Psoas muscle (tissue), 8 donors: ENCODE data around the gene ZRANB3. TPM values are rescaled to one million over a fixed set of nuclear protein-coding genes. Genes with fewer than 3 reads are reported as not detected.
"Not testable (repeated sequence)": the region's sequence is repeated elsewhere in the genome, so short reads cannot be mapped to it uniquely, and the experiment has no call there.

Source experiments
- ATAC-seq, 4 donors: fragments of 200-7000 bp; cut with Tn5 transposase; one replicate each; pipeline ENCODE4 v1.9.1; 2020; ENCODE audit warnings: moderate library complexity in 3 of 4, mild to moderate bottlenecking in 2 of 4
- DNase-seq, 2 donors: peaks; one replicate each; pipeline ENCODE4 v3.0.0-alpha.2; 2020
- H3K27ac ChIP-seq: fragments of 200-600 bp; one replicate; pipeline ENCODE4 v1.8.0; 2022
- H3K27me3 ChIP-seq, 3 donors: fragments of 200-600 bp in 1 of 3; one replicate each; pipeline versions ENCODE4 v1.6.1 to v1.8.0; 2013 to 2022; ENCODE audit warnings: low read length in 2 of 3, mild to moderate bottlenecking in 2 of 3, moderate library complexity in 1 of 3; ENCODE audit not compliant: insufficient read depth in 3 of 3
- H3K36me3 ChIP-seq, 2 donors: fragments of 200-600 bp in 1 of 2; one replicate each; pipeline versions ENCODE4 v1.6.1 to v1.8.0; 2013 to 2022; ENCODE audit warnings: low read depth in 1 of 2, mild to moderate bottlenecking in 1 of 2, moderate library complexity in 1 of 2; ENCODE audit not compliant: insufficient read depth in 1 of 2
- H3K4me1 ChIP-seq: fragments of 200-600 bp; one replicate; pipeline ENCODE4 v1.8.0; 2022
- H3K4me3 ChIP-seq: fragments of 200-600 bp; one replicate; pipeline ENCODE4 v1.8.0; 2022; ENCODE audit warnings: mild to moderate bottlenecking
- H3K9me3 ChIP-seq: fragments of 200-600 bp; one replicate; pipeline ENCODE4 v1.8.0; 2022
- CTCF ChIP-seq: fragments of 200-600 bp; IDR thresholded peaks from one replicate; pipeline ENCODE4 v1.8.0; 2022; ENCODE audit warnings: antibody characterized with exemption
- WGBS, 3 donors: extraction: QIAGEN DNeasy Blood & Tissue Kit; methylation state at CpG; one replicate each; pipeline versions ENCODE4 v1.1.6 to v1.1.7; 2013; 5-methylcytosine and 5-hydroxymethylcytosine counted together
- intact Hi-C, 2 donors: fragments of 100-400 bp; cut with DNase I; formaldehyde crosslinking; loops; one replicate each; pipeline versions ENCODE4 v1.11.0 to v1.14.2; 2022
- polyA plus RNA-seq, 3 donors: library from polyadenylated mRNA; stranded (reverse); fragments of 200-250 nt; gene quantifications; one replicate each; pipeline ENCODE4 v1.2.3, GENCODE V29; 2013
- total RNA-seq, 4 donors: library from RNA; stranded (reverse); fragmentation: NEBNext Ultra II Directional in 2 of 4; extraction: Animal tissue kit (Norgen Biotek cat#: 25700) in 2 of 4; gene quantifications; one replicate each; pipeline versions ENCODE4 v1.2.1 to v1.2.4, GENCODE V29; 2021 to 2023
- donor health status: healthy with polysubstance abuse.
- donor health status: DM: no; HTN: no; CAD: no; lungs with moderate emphysema.
- donor health status: Bipolar disorder and iron deficiency.
- donor health status: healthy.
- donor health status: DM: yes; HTN: yes; CAD: no.
- donor health status: DM: no; HTN: no; CAD: no.
- donor health status: DM: no; HTN: no; CAD: no.
- donor health status: DM: yes; HTN: yes; CAD: no.

The ZRANB3 gene
- total and polyA plus RNA-seq, 7 donors: 1.3 to 6.4 (median 4.0) TPM

- no peak for ATAC-seq
- intact Hi-C loops: no loop called here
- no peak for DNase-seq
- no peak for TF ChIP-seq CTCF
- Histone ChIP-seq H3K27ac (no peak overlapping the region), H3K27me3 (no peaks in the 10 kb centered on the region), H3K4me1 (peaks cover 12% of the 10 kb centered on the region), H3K4me3 (no peak overlapping the region), H3K36me3 (no peaks in the 10 kb centered on the region), H3K9me3 (no peaks in the 10 kb centered on the region)
- WGBS, 3 donors: 82 to 96% (median 89%) methylated on average over 3 of the region's 3 CpGs
Measured at GRCh38 chr2:135528006-135528405, 3.0 kb downstream of the ZRANB3 start.

GRCh38 chr2:135525786-135526185, 5.2 kb downstream of the ZRANB3 start:
- Histone ChIP-seq H3K4me3 (no peak overlapping the region), H3K36me3 (no peaks in the 10 kb centered on the region), H3K27me3 (no peaks in the 10 kb centered on the region), H3K9me3 (no peaks in the 10 kb centered on the region), H3K4me1 (peaks cover 6% of the 10 kb centered on the region), H3K27ac (no peak overlapping the region)
- no peak for DNase-seq
- WGBS, 3 donors: 95 to 100% (median 98%) methylated on average over 1 of the region's 1 CpG
- ATAC-seq: no peak
- intact Hi-C loops: no loop called here
- no peak for TF ChIP-seq CTCF

- WGBS, 3 donors: 97 to 100% (median 98%) methylated on average over 2 of the region's 2 CpGs
- Histone ChIP-seq H3K9me3 (peaks cover 13% of the 10 kb centered on the region), H3K27me3 (no peaks in the 10 kb centered on the region), H3K4me3 (no peak overlapping the region), H3K4me1 (no peaks in the 10 kb centered on the region), H3K36me3 (no peaks in the 10 kb centered on the region), H3K27ac (no peak overlapping the region)
- no peak for ATAC-seq
- no peak for DNase-seq
- no peak for TF ChIP-seq CTCF
- intact Hi-C loops: no loop called here
Measured at GRCh38 chr2:135512099-135512498, 18.9 kb downstream of the ZRANB3 start.

GRCh38 chr2:135510577-135510976, 20.4 kb downstream of the ZRANB3 start:
- Histone ChIP-seq H3K36me3 (no peaks in the 10 kb centered on the region), H3K4me1 (no peaks in the 10 kb centered on the region), H3K4me3 (no peak overlapping the region), H3K27ac (no peak overlapping the region), H3K27me3 (no peaks in the 10 kb centered on the region), H3K9me3 (peaks cover 13% of the 10 kb centered on the region)
- DNase-seq: no peak
- TF ChIP-seq CTCF: no peak
- intact Hi-C loops: no loop called here
- ATAC-seq: no peak
- 96 to 98% (median 97%) methylated on average over 5 of the region's 5 CpGs for WGBS, 3 donors

- no peaks in the 10 kb centered on the region for H3K4me1 ChIP-seq
- ATAC-seq (no peak), DNase-seq (no peak)
- no peaks in the 10 kb centered on the region for H3K27me3 ChIP-seq
- peaks cover 6% of the 10 kb centered on the region for H3K9me3 ChIP-seq
- no peak overlapping the region for H3K27ac ChIP-seq
- no peak overlapping the region for H3K4me3 ChIP-seq
- no peak for TF ChIP-seq CTCF
- no peaks in the 10 kb centered on the region for H3K36me3 ChIP-seq
- 92 to 97% (median 93%) methylated on average over 1 of the region's 1 CpG for WGBS, 3 donors
- intact Hi-C loops: no loop called here
Measured at GRCh38 chr2:135504811-135505210, 26.2 kb downstream of the ZRANB3 start.

- not testable (repeated sequence) for H3K27me3 ChIP-seq, H3K4me1 ChIP-seq, DNase-seq, ATAC-seq, H3K27ac ChIP-seq, H3K9me3 ChIP-seq, H3K36me3 ChIP-seq, H3K4me3 ChIP-seq
- intact Hi-C loops: loop anchor here in 1 of 2 donors (5.0 kb wide), 1 partner anchor 34 kb away; the partner anchor contains the start of genes R3HDM1 and ZRANB3
- WGBS, 3 donors: 98 to 99% (median 99%) methylated on average over 7 of the region's 7 CpGs
Measured at GRCh38 chr2:135498588-135498987, 32.4 kb downstream of the ZRANB3 start.
